Endodermal cell (in vitro differentiated cells): ENCODE measurements around the gene OR8H3. TPM values are rescaled to one million over a fixed set of nuclear protein-coding genes. Genes with fewer than 3 reads are reported as not detected.

Experiments used
- DNase-seq: peaks from one replicate; pipeline ENCODE4 v3.0.0-alpha.2; 2017
- H3K27ac ChIP-seq: 2 replicates; pipeline ENCODE4 v1.5.1; 2013; ENCODE audit warnings: mild to moderate bottlenecking, low read depth, low read length, moderate library complexity
- H3K27me3 ChIP-seq: 2 replicates; pipeline ENCODE4 v1.6.1; 2013; ENCODE audit warnings: mild to moderate bottlenecking, low read length, moderate library complexity; ENCODE audit not compliant: insufficient read depth, control insufficient read depth, poor library complexity, severe bottlenecking
- H3K36me3 ChIP-seq: 2 replicates; pipeline ENCODE4 v1.7.0; 2013; ENCODE audit warnings: mild to moderate bottlenecking, low read length, moderate library complexity; ENCODE audit not compliant: control insufficient read depth, insufficient read depth
- H3K4me1 ChIP-seq: one replicate; pipeline ENCODE4 v1.7.0; 2013; ENCODE audit warnings: low read length; ENCODE audit not compliant: control insufficient read depth, insufficient read depth
- H3K4me3 ChIP-seq: 2 replicates; pipeline ENCODE4 v1.5.1; 2013; ENCODE audit warnings: mild to moderate bottlenecking, low read length, moderate library complexity
- H3K9ac ChIP-seq: 2 replicates; pipeline ENCODE4 v1.6.1; 2013; ENCODE audit warnings: mild to moderate bottlenecking, low read length, moderate library complexity; ENCODE audit not compliant: poor library complexity, severe bottlenecking; ENCODE audit errors: extremely low read depth
- H3K9me3 ChIP-seq: 2 replicates; pipeline ENCODE4 v1.6.1; 2013; ENCODE audit warnings: mild to moderate bottlenecking, low read length, moderate library complexity; ENCODE audit not compliant: control insufficient read depth
- H3K27ac Mint-ChIP-seq: 2 replicates; pipeline ENCODE4 v1.8.0; 2020; ENCODE audit warnings: mixed read lengths
- H3K27me3 Mint-ChIP-seq: 2 replicates; pipeline ENCODE4 v1.8.0; 2021; ENCODE audit warnings: mild to moderate bottlenecking, mixed read lengths; ENCODE audit not compliant: insufficient read depth
- H3K36me3 Mint-ChIP-seq: 2 replicates; pipeline ENCODE4 v1.8.0; 2020; ENCODE audit warnings: low read depth, mixed read lengths
- H3K4me1 Mint-ChIP-seq: 2 replicates; pipeline ENCODE4 v1.8.0; 2020; ENCODE audit warnings: mixed read lengths
- H3K4me3 Mint-ChIP-seq: 2 replicates; pipeline ENCODE4 v1.8.0; 2020; ENCODE audit warnings: mild to moderate bottlenecking, moderate library complexity, mixed read lengths
- H3K9me3 Mint-ChIP-seq: 2 replicates; pipeline ENCODE4 v1.8.0; 2020; ENCODE audit warnings: mild to moderate bottlenecking, mixed read lengths
- CTCF ChIP-seq: fragments of 200-600 bp; sonication (generic); conservative IDR thresholded peaks from 2 replicates; pipeline ENCODE4 v1.5.0; 2021; ENCODE audit warnings: antibody characterized with exemption, mild to moderate bottlenecking
- WGBS, 2 experiments: methylation state at CpG; one replicate each; pipeline versions ENCODE4 v1.1.5 to v1.1.7; 2013; ENCODE audit warnings: missing lambda C conversion rate in 2 of 2, mixed read lengths in 1 of 2; ENCODE audit not compliant: insufficient coverage in 1 of 2, insufficient read length in 1 of 2; 5-methylcytosine and 5-hydroxymethylcytosine counted together
- long read RNA-seq, 4 experiments: library from polyadenylated mRNA in 2 of 4; library from RNA in 1 of 4; library from capped mRNA in 1 of 4; stranded (forward) in 3 of 4; unstranded in 1 of 4; transcript quantifications; one replicate each; pipeline ENCODE4 v2.0.0, GENCODE V29; 2020 to 2021; ENCODE audit warnings: inconsistent platforms in 1 of 4
- polyA plus RNA-seq, 2 experiments: library from polyadenylated mRNA; stranded (reverse); fragments of 50-300 nt; gene quantifications; one replicate each; pipeline ENCODE4 v1.2.3, GENCODE V29; 2013
- total RNA-seq, 2 donors: library from RNA; stranded (reverse); fragmentation: NEBNext Ultra II Directional in 1 of 2; extraction: Animal tissue kit (Norgen Biotek cat#: 25700) in 1 of 2; gene quantifications; 2 replicates in 1 of 2; 3 replicates in 1 of 2; pipeline ENCODE4 v1.2.1, GENCODE V29; 2021

The OR8H3 gene
- total RNA-seq: not detected
- polyA plus RNA-seq (2013, experiment 1 of 2): not detected
- not detected for polyA plus RNA-seq (2013, experiment 2 of 2)
- long read RNA-seq, experiment 1: 0 reads
- long read RNA-seq, experiment 2: 0 reads
- long read RNA-seq, experiment 3: 0 reads
- long read RNA-seq, experiment 4: 0 reads

DNA sequence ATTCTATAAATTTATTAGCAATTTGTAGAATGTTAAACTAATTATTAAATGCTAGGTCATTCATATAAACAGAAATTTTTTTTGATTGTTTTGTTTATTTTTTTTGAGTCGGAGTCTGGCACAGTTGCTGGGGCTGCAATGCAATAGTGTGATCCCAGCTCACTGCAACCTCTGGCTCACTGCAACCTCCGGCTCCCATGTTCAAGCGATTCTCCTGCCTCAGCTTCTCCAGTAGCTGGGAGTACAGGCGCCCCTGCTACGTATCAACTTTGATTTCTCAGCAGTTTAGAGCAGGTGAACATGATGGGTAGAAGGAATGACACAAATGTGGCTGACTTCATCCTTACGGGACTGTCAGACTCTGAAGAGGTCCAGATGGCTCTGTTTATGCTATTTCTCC is at the start of gene OR8H3:
TSS of gene OR8H3 (plus strand) at position 301 of the 400 bp plus-strand sequence. CDS start at position 301, 0 bp downstream.
- Mint-ChIP-seq H3K27ac (no peak within 1 kb of the TSS), H3K9me3 (peaks cover 3% of the 10 kb centered on the region), H3K4me1 (no peaks in the 10 kb centered on the region), H3K36me3 (no peaks in the 10 kb centered on the region), H3K4me3 (no peak within 1 kb of the TSS), H3K27me3 (no peaks in the 10 kb centered on the region)
- Histone ChIP-seq H3K27me3 (no peaks in the 10 kb centered on the region), H3K9me3 (no peaks in the 10 kb centered on the region), H3K9ac (no peak within 1 kb of the TSS), H3K4me1 (no peaks in the 10 kb centered on the region), H3K27ac (no peak within 1 kb of the TSS), H3K4me3 (no peak within 1 kb of the TSS), H3K36me3 (no peaks in the 10 kb centered on the region)
- no peak for DNase-seq
- WGBS, 2 experiments: 90 to 96% methylated on average over 4 to 6 of the region's 6 CpGs
- no peak for TF ChIP-seq CTCF

- H3K36me3 ChIP-seq: no peaks in the 10 kb centered on the region
- no peaks in the 10 kb centered on the region for H3K27me3 ChIP-seq
- H3K9me3 Mint-ChIP-seq: no peaks in the 10 kb centered on the region
- WGBS, 2 experiments: 70% methylated on average over 3 of the region's 3 CpGs; no CpG with 5 or more reads in 1 of the 2 experiments
- no peaks in the 10 kb centered on the region for H3K27me3 Mint-ChIP-seq
- H3K9ac ChIP-seq: no peak overlapping the region
- no peak overlapping the region for H3K4me3 ChIP-seq
- H3K27ac Mint-ChIP-seq: no peak overlapping the region
- no peak overlapping the region for H3K27ac ChIP-seq
- DNase-seq: no peak
- no peaks in the 10 kb centered on the region for H3K36me3 Mint-ChIP-seq
- no peaks in the 10 kb centered on the region for H3K4me1 ChIP-seq
- H3K4me3 Mint-ChIP-seq: no peak overlapping the region
- H3K4me1 Mint-ChIP-seq: no peaks in the 10 kb centered on the region
- H3K9me3 ChIP-seq: no peaks in the 10 kb centered on the region
- no peak for TF ChIP-seq CTCF
Measured at GRCh38 chr11:56089697-56090096, 32.5 kb upstream of the OR8H3 start.

DNA sequence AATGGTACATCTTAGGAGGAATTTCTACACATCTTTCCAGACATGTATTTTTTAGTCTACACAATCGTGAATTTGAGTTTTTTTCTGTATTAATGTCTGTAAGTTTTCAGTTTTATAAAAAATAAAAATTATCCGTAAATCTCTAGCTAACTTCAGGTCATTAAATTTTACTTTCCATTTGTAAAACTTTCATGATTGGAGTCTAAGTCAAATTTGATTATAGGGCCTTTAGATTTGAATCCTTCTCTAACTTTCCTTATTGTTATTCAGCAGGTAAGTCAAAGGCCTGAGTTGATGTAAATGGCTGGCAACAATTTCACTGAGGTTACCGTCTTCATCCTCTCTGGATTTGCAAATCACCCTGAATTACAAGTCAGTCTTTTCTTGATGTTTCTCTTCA is 29.2 kb upstream of the OR8H3 start, which contains the start of gene OR8I2:
TSS of gene OR8I2 (plus strand) at position 301 of the 400 bp plus-strand sequence. CDS start at position 301, 0 bp downstream.
- H3K9me3 ChIP-seq: no peaks in the 10 kb centered on the region
- no peak within 1 kb of the TSS for H3K4me3 Mint-ChIP-seq
- no peaks in the 10 kb centered on the region for H3K36me3 Mint-ChIP-seq
- H3K4me3 ChIP-seq: no peak within 1 kb of the TSS
- H3K9me3 Mint-ChIP-seq: no peaks in the 10 kb centered on the region
- 96% methylated on average over 2 of the region's 3 CpGs; no CpG with 5 or more reads in 1 of the 2 experiments for WGBS, 2 experiments
- DNase-seq: no peak
- H3K4me1 ChIP-seq: no peaks in the 10 kb centered on the region
- no peak within 1 kb of the TSS for H3K9ac ChIP-seq
- no peaks in the 10 kb centered on the region for H3K27me3 ChIP-seq
- no peak within 1 kb of the TSS for H3K27ac Mint-ChIP-seq
- H3K27me3 Mint-ChIP-seq: no peaks in the 10 kb centered on the region
- TF ChIP-seq CTCF: no peak
- no peak within 1 kb of the TSS for H3K27ac ChIP-seq
- no peaks in the 10 kb centered on the region for H3K4me1 Mint-ChIP-seq
- no peaks in the 10 kb centered on the region for H3K36me3 ChIP-seq
